PFSK-1 (cell line): ENCODE measurements around the gene CHPT1.

Experiments
- FOXP2 ChIP-seq: optimal IDR thresholded peaks from 2 replicates; pipeline ENCODE3; 2011; ENCODE audit warnings: borderline replicate concordance, control low read depth, inconsistent platforms; ENCODE audit not compliant: insufficient read depth; ENCODE audit errors: extremely low read length, extremely low read depth
- POLR2AphosphoS5 ChIP-seq: IDR thresholded peaks from 2 replicates; pipeline ENCODE4 v1.6.1; 2012; ENCODE audit warnings: low read depth, mild to moderate bottlenecking, control low read depth, low read length, moderate library complexity
- SIN3A ChIP-seq: IDR thresholded peaks from 2 replicates; pipeline ENCODE4 v1.6.1; 2012; ENCODE audit warnings: mild to moderate bottlenecking, low read length, moderate library complexity, borderline replicate concordance; ENCODE audit not compliant: insufficient read depth
- TAF1 ChIP-seq: IDR thresholded peaks from 2 replicates; pipeline ENCODE4 v1.6.1; 2012; ENCODE audit warnings: low read length, control low read depth, borderline replicate concordance; ENCODE audit not compliant: insufficient read depth
- TF ChIP-seq, protein P1 (sequence below), 2 experiments: IDR thresholded peaks; 2 replicates each; pipeline versions ENCODE4 v1.6.1 to v1.8.0; 2011 to 2012; ENCODE audit warnings: low read depth in 2 of 2, low read length in 2 of 2, control low read depth in 1 of 2, inconsistent platforms in 1 of 2, mild to moderate bottlenecking in 1 of 2, moderate library complexity in 1 of 2; ENCODE audit not compliant: insufficient read depth in 1 of 2

DNA sequence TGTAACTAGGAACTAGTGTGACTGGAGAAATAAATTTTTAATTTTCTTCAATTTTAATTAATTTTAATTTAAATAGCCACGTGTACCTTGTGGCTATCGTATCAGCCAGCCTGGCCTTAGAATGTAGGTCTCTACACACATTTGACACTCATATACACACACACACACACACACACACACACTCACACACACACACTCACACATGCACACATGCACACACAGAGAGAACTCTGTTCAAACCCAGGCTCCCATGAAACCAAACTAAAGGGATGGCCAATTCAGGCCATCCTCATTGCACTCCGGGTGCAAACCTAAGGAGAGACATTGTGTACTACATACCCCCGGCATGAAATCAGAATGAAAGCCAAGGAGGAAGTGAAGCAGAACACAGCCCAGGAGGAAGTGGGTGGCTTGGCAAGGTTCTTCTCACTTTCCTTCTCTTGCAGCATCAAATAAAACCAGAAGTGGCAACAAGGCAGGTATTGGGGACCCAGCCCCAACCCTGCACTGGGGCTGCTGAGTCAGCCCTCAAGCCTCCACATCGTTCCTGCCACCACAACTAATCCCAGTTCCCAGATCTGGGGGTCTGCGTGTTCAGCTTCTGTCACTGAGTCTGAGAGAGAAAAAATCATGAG lies 26.2 kb upstream of the CHPT1 start:
- TF ChIP-seq SIN3A (no peak), POLR2AphosphoS5 (no peak), TAF1 (no peak), FOXP2 (no peak)
- TF ChIP-seq, protein P1, sequence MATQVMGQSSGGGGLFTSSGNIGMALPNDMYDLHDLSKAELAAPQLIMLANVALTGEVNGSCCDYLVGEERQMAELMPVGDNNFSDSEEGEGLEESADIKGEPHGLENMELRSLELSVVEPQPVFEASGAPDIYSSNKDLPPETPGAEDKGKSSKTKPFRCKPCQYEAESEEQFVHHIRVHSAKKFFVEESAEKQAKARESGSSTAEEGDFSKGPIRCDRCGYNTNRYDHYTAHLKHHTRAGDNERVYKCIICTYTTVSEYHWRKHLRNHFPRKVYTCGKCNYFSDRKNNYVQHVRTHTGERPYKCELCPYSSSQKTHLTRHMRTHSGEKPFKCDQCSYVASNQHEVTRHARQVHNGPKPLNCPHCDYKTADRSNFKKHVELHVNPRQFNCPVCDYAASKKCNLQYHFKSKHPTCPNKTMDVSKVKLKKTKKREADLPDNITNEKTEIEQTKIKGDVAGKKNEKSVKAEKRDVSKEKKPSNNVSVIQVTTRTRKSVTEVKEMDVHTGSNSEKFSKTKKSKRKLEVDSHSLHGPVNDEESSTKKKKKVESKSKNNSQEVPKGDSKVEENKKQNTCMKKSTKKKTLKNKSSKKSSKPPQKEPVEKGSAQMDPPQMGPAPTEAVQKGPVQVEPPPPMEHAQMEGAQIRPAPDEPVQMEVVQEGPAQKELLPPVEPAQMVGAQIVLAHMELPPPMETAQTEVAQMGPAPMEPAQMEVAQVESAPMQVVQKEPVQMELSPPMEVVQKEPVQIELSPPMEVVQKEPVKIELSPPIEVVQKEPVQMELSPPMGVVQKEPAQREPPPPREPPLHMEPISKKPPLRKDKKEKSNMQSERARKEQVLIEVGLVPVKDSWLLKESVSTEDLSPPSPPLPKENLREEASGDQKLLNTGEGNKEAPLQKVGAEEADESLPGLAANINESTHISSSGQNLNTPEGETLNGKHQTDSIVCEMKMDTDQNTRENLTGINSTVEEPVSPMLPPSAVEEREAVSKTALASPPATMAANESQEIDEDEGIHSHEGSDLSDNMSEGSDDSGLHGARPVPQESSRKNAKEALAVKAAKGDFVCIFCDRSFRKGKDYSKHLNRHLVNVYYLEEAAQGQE (IDR thresholded peaks at IDR 0.05; ENCODE audit: insufficient read depth in 1 of 2, low read depth in 2 of 2, low read length in 2 of 2) = no peak
